Mammary epithelial cell (primary cell): Measurements from ENCODE around the gene PPARD.
"Not testable (repeated sequence)": the region's sequence is repeated elsewhere in the genome, so short reads cannot be mapped to it uniquely, and the experiment has no call there.

Experiments
- CTCF ChIP-seq, 2 donors: IDR thresholded peaks in 1 of 2; conservative IDR thresholded peaks in 1 of 2; 2 replicates each; pipeline ENCODE4 v1.5.1; 2011 to 2012; ENCODE audit warnings: inconsistent platforms in 2 of 2, low read length in 2 of 2, mild to moderate bottlenecking in 2 of 2, control low read depth in 1 of 2, low read depth in 1 of 2; ENCODE audit not compliant: insufficient read depth in 1 of 2; ENCODE audit errors: extremely low read depth in 1 of 2
- EZH2 ChIP-seq: IDR thresholded peaks from 2 replicates; pipeline ENCODE4 v1.6.1; 2012; ENCODE audit warnings: low read length, inconsistent platforms, borderline replicate concordance

- not testable (repeated sequence) for TF ChIP-seq CTCF (conservative IDR thresholded peaks at IDR 0.05 in 1 of 2, IDR thresholded peaks at IDR 0.05 in 1 of 2; ENCODE audit: extremely low read depth in 1 of 2, insufficient read depth in 1 of 2, low read depth in 1 of 2, low read length in 2 of 2); EZH2
Measured at GRCh38 chr6:35438378-35439065, 96.2 kb downstream of the PPARD start.
